Stomach smooth muscle (tissue), 2 donors: ENCODE data around the gene PIP4K2A.

ENCODE experiments used
- H3K27ac ChIP-seq: one replicate; pipeline ENCODE4 v1.7.0; 2013; ENCODE audit warnings: mild to moderate bottlenecking, low read length, inconsistent platforms
- H3K27me3 ChIP-seq, 2 donors: one replicate each; pipeline ENCODE4 v1.7.0; 2013; ENCODE audit warnings: low read length in 2 of 2; ENCODE audit not compliant: insufficient read depth in 2 of 2, control insufficient read depth in 1 of 2
- H3K36me3 ChIP-seq, 2 donors: one replicate each; pipeline ENCODE4 v1.7.0; 2013; ENCODE audit warnings: low read length in 2 of 2; ENCODE audit not compliant: control insufficient read depth in 2 of 2, insufficient read depth in 2 of 2
- H3K4me1 ChIP-seq: one replicate; pipeline ENCODE4 v1.7.0; 2013; ENCODE audit warnings: low read length; ENCODE audit not compliant: control insufficient read depth, insufficient read depth
- H3K4me3 ChIP-seq, 2 donors: one replicate each; pipeline ENCODE4 v1.7.0; 2013; ENCODE audit warnings: low read length in 2 of 2
- H3K9ac ChIP-seq, 2 donors: one replicate each; pipeline ENCODE4 v1.7.0; 2013; ENCODE audit warnings: low read length in 2 of 2, mild to moderate bottlenecking in 1 of 2
- H3K9me3 ChIP-seq, 2 donors: one replicate each; pipeline ENCODE4 v1.7.0; 2013; ENCODE audit warnings: low read length in 2 of 2; ENCODE audit not compliant: control insufficient read depth in 2 of 2
- donor health status: healthy.
- donor health status: Pancreatic carcinoma.

The PIP4K2A gene

DNA sequence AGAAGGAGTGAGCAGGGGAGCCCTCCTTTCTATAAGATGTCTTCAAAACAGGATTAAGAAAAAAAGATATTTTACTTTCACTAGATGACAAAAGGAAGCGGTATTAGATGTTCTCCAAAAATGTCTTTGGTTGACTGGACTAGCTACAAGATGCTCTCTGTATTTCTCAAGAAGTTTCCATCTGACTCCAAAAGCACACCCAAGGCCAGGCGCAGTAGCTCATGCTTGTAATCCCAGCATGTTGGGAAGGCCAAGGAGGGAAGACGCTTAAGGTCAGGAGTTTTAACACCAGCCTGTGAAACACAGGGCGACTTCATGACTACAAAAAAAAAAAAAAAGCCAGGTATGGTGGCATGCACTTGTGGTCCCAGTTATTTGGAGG is 84.5 kb downstream of the PIP4K2A start:
- Histone ChIP-seq H3K36me3 (no peaks in the 10 kb centered on the region), H3K9ac (no peak overlapping the region), H3K27ac (no peak overlapping the region), H3K27me3 (no peaks in the 10 kb centered on the region), H3K4me3 (no peak overlapping the region), H3K4me1 (no peaks in the 10 kb centered on the region), H3K9me3 (no peaks in the 10 kb centered on the region)

DNA sequence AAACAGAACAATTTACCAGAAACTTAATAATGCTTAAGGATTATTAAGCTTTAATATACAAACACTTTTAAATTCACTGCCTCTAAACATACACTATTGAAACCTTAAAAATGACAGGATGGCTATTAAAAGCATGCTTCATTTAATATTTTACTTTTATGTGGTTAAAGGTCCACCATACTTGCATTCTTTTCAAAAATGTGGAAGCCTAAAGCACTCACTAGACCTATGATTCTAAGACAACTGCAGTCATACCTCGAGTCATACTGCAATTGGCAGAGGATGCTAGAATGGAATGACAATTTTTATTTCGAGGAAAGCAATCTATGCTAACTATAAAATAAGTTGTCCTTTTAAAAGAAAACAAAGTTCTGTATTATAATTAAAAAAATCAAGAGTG is 85.3 kb downstream of the PIP4K2A start:
- no peak overlapping the region for H3K9ac ChIP-seq
- H3K27me3 ChIP-seq, result no peaks in the 10 kb centered on the region
- H3K4me3 ChIP-seq, result no peak overlapping the region
- no peaks in the 10 kb centered on the region for H3K9me3 ChIP-seq
- no peaks in the 10 kb centered on the region for H3K4me1 ChIP-seq
- H3K27ac ChIP-seq, result no peak overlapping the region
- no peaks in the 10 kb centered on the region for H3K36me3 ChIP-seq

GRCh38 chr10:22628309-22628708 is 86.1 kb downstream of the PIP4K2A start:
- Histone ChIP-seq H3K27me3 (no peaks in the 10 kb centered on the region), H3K4me1 (no peaks in the 10 kb centered on the region), H3K4me3 (no peak overlapping the region), H3K27ac (no peak overlapping the region), H3K36me3 (no peaks in the 10 kb centered on the region), H3K9ac (no peak overlapping the region), H3K9me3 (no peaks in the 10 kb centered on the region)

DNA sequence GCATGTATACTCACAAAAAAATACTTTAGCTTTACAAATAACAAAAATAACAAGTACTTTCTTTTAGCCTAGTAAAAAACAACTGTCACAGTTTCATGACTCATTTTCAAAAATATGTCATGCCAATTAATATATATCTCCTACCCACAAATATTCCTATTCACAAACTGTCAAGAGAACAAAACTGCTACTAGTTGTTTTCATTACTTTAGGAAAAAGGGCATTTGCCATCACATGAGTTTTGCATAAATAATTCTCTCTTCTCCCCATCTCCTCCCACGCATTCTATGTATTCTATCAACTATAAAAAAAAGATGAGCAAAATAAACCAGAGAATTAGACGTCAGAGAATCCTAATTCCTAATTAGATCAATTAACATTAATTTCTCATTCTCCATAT is 87.6 kb downstream of the PIP4K2A start:
- H3K4me1 ChIP-seq, result no peaks in the 10 kb centered on the region
- no peaks in the 10 kb centered on the region for H3K27me3 ChIP-seq
- H3K4me3 ChIP-seq, result no peak overlapping the region
- H3K9ac ChIP-seq, result no peak overlapping the region
- H3K9me3 ChIP-seq, result no peaks in the 10 kb centered on the region
- H3K36me3 ChIP-seq, result no peaks in the 10 kb centered on the region
- no peak overlapping the region for H3K27ac ChIP-seq

GRCh38 chr10:22625516-22626290 is 88.7 kb downstream of the PIP4K2A start:
- Histone ChIP-seq H3K9ac (no peak overlapping the region), H3K27ac (no peak overlapping the region), H3K36me3 (no peaks in the 10 kb centered on the region), H3K4me3 (no peak overlapping the region), H3K27me3 (no peaks in the 10 kb centered on the region), H3K9me3 (no peaks in the 10 kb centered on the region), H3K4me1 (no peaks in the 10 kb centered on the region)

DNA sequence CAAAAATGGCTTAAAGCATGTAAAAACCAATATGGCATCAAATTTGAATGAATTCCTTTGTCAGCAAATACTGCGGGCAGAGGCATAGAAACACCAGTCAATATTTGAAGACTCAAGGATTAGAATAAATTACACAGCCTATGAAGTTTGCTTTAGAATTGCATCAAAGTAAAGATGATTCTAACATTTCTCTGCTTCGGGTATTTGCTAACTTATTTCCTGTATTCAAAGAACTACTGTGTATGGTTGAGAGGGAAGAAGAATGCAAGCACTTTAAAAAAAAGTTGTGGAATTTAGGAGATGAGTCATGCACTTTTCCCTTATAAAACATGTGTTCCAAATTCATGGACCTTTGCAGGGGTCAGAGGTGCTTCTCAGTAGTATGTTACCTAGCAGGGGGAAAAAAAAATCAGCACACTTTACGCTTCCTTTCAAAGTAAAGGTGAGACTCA is 90.1 kb downstream of the PIP4K2A start:
- Histone ChIP-seq H3K9me3 (no peaks in the 10 kb centered on the region), H3K4me3 (no peak overlapping the region), H3K36me3 (no peaks in the 10 kb centered on the region), H3K27ac (no peak overlapping the region), H3K27me3 (no peaks in the 10 kb centered on the region), H3K9ac (no peak overlapping the region), H3K4me1 (no peaks in the 10 kb centered on the region)

DNA sequence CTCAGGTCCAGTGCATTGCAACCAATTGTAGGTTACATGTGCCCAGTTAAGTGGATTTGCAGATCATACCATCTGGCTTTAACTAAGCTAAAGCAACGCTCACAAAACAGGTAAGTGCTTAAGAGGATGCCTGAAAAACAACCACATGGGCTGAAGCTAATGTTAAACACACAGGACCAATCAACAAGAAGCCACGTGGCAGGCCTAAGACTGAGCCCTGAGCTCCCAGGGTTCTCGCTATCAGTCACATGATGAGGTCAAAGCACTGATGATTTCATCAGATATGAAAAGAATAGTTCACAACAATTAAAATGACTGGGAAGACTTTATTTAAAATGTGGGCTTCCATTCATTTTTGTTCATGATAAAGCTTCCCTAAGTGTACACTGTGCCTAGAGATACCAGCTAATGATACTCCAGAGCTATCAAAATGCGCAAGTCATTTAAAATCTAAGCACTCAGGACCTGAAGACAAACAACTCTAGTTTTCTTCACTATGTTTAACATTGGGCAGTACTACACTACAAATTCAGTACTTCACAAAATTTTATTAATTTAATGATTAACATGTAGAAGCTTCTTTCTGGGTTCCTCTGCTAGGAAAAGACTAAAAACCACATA is 90.6 kb downstream of the PIP4K2A start:
- Histone ChIP-seq H3K9me3 (no peaks in the 10 kb centered on the region), H3K9ac (no peak overlapping the region), H3K36me3 (no peaks in the 10 kb centered on the region), H3K27ac (no peak overlapping the region), H3K4me3 (no peak overlapping the region), H3K27me3 (no peaks in the 10 kb centered on the region), H3K4me1 (no peaks in the 10 kb centered on the region)

GRCh38 chr10:22622242-22622806 is 92.1 kb downstream of the PIP4K2A start:
- Histone ChIP-seq H3K4me3 (no peak overlapping the region), H3K4me1 (peaks cover 4% of the 10 kb centered on the region), H3K27ac (no peak overlapping the region), H3K36me3 (no peaks in the 10 kb centered on the region), H3K9me3 (no peaks in the 10 kb centered on the region), H3K27me3 (no peaks in the 10 kb centered on the region), H3K9ac (no peak overlapping the region)

GRCh38 chr10:22621726-22622125 is 92.7 kb downstream of the PIP4K2A start:
- Histone ChIP-seq H3K4me1 (peaks cover 4% of the 10 kb centered on the region), H3K9ac (no peak overlapping the region), H3K27me3 (no peaks in the 10 kb centered on the region), H3K9me3 (no peaks in the 10 kb centered on the region), H3K36me3 (no peaks in the 10 kb centered on the region), H3K27ac (no peak overlapping the region), H3K4me3 (no peak overlapping the region)

DNA sequence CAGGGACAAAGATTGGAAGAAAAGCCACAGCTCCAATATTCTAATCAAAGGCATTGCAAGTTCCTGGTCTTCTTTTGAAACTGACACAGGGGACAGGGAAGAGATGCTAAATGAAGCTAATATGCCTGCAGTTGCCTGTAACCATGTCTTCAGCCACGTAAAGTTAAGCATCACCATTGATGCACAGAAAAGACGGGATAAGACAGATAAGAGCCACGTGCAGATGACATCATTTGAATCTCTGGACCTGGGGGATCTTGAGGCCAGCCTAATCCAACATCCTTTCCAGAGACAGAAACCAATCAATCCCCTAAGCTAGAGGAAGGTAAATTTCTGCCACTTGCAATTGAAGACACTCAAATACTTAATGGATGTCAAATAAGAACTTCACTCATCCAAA is 93.4 kb downstream of the PIP4K2A start:
- no peak overlapping the region for H3K4me3 ChIP-seq
- no peaks in the 10 kb centered on the region for H3K36me3 ChIP-seq
- H3K27me3 ChIP-seq, result no peaks in the 10 kb centered on the region
- H3K9me3 ChIP-seq, result no peaks in the 10 kb centered on the region
- H3K4me1 ChIP-seq, result peaks cover 7% of the 10 kb centered on the region
- H3K27ac ChIP-seq, result no peak overlapping the region
- no peak overlapping the region for H3K9ac ChIP-seq
